Measurements from ENCODE around the gene ABCC9. TPM values are rescaled to one million over a fixed set of nuclear protein-coding genes. Genes with fewer than 3 reads are reported as not detected.
"Not testable (repeated sequence)": the region's sequence is repeated elsewhere in the genome, so short reads cannot be mapped to it uniquely, and the experiment has no call there.

ABCC9 gene
- total RNA-seq, 1 experiment from 2014 or later, result not detected

DNA sequence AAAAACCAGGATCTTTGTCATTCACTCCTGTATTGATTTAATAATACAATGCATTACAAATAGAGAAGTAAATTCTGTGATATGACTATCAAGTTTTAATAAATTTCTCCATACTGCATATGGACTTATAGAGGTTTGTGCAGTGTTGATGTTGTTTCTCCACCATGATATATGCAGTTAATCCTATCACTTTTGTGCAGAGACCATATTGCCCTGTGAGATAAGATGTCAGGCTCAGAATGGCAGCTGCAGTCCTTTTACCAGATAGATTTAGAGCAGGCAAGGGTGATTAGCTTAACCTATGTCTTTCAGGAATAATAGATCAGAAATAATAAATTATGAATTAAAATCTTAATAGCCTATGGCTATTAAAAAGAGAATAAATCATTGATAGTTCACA, 128.1 kb downstream of the ABCC9 start:
- Histone ChIP-seq H3K23ac (ENCODE audit: insufficient read length, low read depth, low read length) (no peak overlapping the region), H3K18ac (ENCODE audit: insufficient read length, low read depth, low read length) (no peak overlapping the region), H3K27ac (ENCODE audit: insufficient read length, low read depth, low read length) (no peak overlapping the region), H3K27me3 (ENCODE audit: insufficient read depth, low read length) (no peaks in the 10 kb centered on the region), H3K4me2 (ENCODE audit: insufficient read depth, insufficient read length, low read length) (no peak overlapping the region), H2AFZ (ENCODE audit: low read length) (no peak overlapping the region), H2BK5ac (ENCODE audit: insufficient read length, low read length) (no peak overlapping the region), H2BK120ac (ENCODE audit: low read depth, low read length, poor library complexity, severe bottlenecking) (no peak overlapping the region), H3T11ph (ENCODE audit: low read length) (no peak overlapping the region), H4K8ac (replicated peaks; ENCODE audit: insufficient read length, low read depth, low read length) (no peak overlapping the region), H4K91ac (ENCODE audit: insufficient read length, low read depth, low read length) (no peak overlapping the region), H4K20me1 (ENCODE audit: control insufficient read depth, insufficient read depth, insufficient read length) (no peaks in the 10 kb centered on the region), H3K9ac (ENCODE audit: extremely low read depth, insufficient read length, low read length) (no peak overlapping the region), H3K9me3 (ENCODE audit: control insufficient read depth, low read depth, low read length) (no peaks in the 10 kb centered on the region), H3K14ac (ENCODE audit: insufficient read depth, low read length) (no peak overlapping the region), H2BK12ac (ENCODE audit: insufficient read length, low read depth, low read length) (no peak overlapping the region), H3K79me1 (ENCODE audit: insufficient read depth, low read depth, low read length, poor library complexity, severe bottlenecking) (no peaks in the 10 kb centered on the region), H3K4me1 (ENCODE audit: insufficient read depth, low read length) (no peaks in the 10 kb centered on the region), H3K56ac (ENCODE audit: insufficient read length, low read depth, low read length) (no peak overlapping the region), H3K23me2 (ENCODE audit: insufficient read length, low read depth, low read length, poor library complexity, severe bottlenecking) (no peaks in the 10 kb centered on the region), H2AK5ac (ENCODE audit: insufficient read length, low read length) (no peak overlapping the region), H4K5ac (ENCODE audit: insufficient read length, low read depth, low read length) (no peak overlapping the region), H3K4ac (ENCODE audit: low read depth, low read length) (no peak overlapping the region), H2BK20ac (ENCODE audit: low read depth, low read length, poor library complexity, severe bottlenecking) (no peak overlapping the region), H3K79me2 (ENCODE audit: insufficient read depth, low read length) (no peaks in the 10 kb centered on the region), H2BK15ac (ENCODE audit: low read depth, low read length) (no peak overlapping the region)
- no peak overlapping the region for H3K27ac Mint-ChIP-seq
- no peak overlapping the region for H3K4me3 Mint-ChIP-seq
- DNase-seq, result no peak
- no peaks in the 10 kb centered on the region for H3K27me3 Mint-ChIP-seq (ENCODE audit: low read depth)
- TF ChIP-seq, protein P1, sequence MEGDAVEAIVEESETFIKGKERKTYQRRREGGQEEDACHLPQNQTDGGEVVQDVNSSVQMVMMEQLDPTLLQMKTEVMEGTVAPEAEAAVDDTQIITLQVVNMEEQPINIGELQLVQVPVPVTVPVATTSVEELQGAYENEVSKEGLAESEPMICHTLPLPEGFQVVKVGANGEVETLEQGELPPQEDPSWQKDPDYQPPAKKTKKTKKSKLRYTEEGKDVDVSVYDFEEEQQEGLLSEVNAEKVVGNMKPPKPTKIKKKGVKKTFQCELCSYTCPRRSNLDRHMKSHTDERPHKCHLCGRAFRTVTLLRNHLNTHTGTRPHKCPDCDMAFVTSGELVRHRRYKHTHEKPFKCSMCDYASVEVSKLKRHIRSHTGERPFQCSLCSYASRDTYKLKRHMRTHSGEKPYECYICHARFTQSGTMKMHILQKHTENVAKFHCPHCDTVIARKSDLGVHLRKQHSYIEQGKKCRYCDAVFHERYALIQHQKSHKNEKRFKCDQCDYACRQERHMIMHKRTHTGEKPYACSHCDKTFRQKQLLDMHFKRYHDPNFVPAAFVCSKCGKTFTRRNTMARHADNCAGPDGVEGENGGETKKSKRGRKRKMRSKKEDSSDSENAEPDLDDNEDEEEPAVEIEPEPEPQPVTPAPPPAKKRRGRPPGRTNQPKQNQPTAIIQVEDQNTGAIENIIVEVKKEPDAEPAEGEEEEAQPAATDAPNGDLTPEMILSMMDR (conservative IDR thresholded peaks at IDR 0.05), result no peak
- no peaks in the 10 kb centered on the region; a peak in 1 of 5 replicates for H3K9me3 Mint-ChIP-seq
- H3K36me3 Mint-ChIP-seq (ENCODE audit: insufficient read depth in 1 of 3, low read depth in 3 of 3), result no peaks in the 10 kb centered on the region
- no peaks in the 10 kb centered on the region for H3K4me1 Mint-ChIP-seq

DNA sequence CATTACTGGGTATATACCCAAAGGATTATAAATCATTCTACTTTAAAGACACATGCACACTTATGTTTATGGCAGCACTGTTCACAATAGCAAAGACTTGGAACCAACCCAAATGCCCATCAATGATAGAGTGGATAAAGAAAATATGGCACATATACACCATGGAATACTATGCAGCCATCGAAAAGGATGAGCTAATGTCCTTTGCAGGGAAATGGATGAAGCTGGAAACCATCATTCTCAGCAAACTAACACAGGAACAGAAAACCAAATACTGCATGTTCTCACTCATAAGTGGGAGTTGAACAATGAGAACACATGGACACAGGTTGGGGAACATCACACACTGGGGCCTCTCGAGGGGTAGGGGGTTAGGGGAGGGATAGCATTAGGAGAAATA, 128.9 kb downstream of the ABCC9 start:
- H3K36me3 Mint-ChIP-seq (ENCODE audit: insufficient read depth in 1 of 3, low read depth in 3 of 3); H3K4ac ChIP-seq (ENCODE audit: low read depth, low read length); H2AFZ ChIP-seq (ENCODE audit: low read length); H2BK15ac ChIP-seq (ENCODE audit: low read depth, low read length); H3K27ac Mint-ChIP-seq; H3T11ph ChIP-seq (ENCODE audit: low read length); H3K4me2 ChIP-seq (ENCODE audit: insufficient read depth, insufficient read length, low read length); H2BK20ac ChIP-seq (ENCODE audit: low read depth, low read length, poor library complexity, severe bottlenecking); H3K9me3 Mint-ChIP-seq; H3K27ac ChIP-seq (ENCODE audit: insufficient read length, low read depth, low read length); H4K20me1 ChIP-seq (ENCODE audit: control insufficient read depth, insufficient read depth, insufficient read length); H4K5ac ChIP-seq (ENCODE audit: insufficient read length, low read depth, low read length); H3K18ac ChIP-seq (ENCODE audit: insufficient read length, low read depth, low read length); H3K9ac ChIP-seq (ENCODE audit: extremely low read depth, insufficient read length, low read length); H3K79me1 ChIP-seq (ENCODE audit: insufficient read depth, low read depth, low read length, poor library complexity, severe bottlenecking); H3K27me3 Mint-ChIP-seq (ENCODE audit: low read depth); H2BK120ac ChIP-seq (ENCODE audit: low read depth, low read length, poor library complexity, severe bottlenecking); H3K23me2 ChIP-seq (ENCODE audit: insufficient read length, low read depth, low read length, poor library complexity, severe bottlenecking); H3K27me3 ChIP-seq (ENCODE audit: insufficient read depth, low read length); H3K4me1 ChIP-seq (ENCODE audit: insufficient read depth, low read length); H3K9me3 ChIP-seq (ENCODE audit: control insufficient read depth, low read depth, low read length); DNase-seq; H3K4me3 Mint-ChIP-seq; H3K14ac ChIP-seq (ENCODE audit: insufficient read depth, low read length); H2AK5ac ChIP-seq (ENCODE audit: insufficient read length, low read length); H3K4me1 Mint-ChIP-seq; H3K23ac ChIP-seq (ENCODE audit: insufficient read length, low read depth, low read length); H2BK5ac ChIP-seq (ENCODE audit: insufficient read length, low read length); H4K91ac ChIP-seq (ENCODE audit: insufficient read length, low read depth, low read length); H4K8ac ChIP-seq (replicated peaks; ENCODE audit: insufficient read length, low read depth, low read length); H3K79me2 ChIP-seq (ENCODE audit: insufficient read depth, low read length); H2BK12ac ChIP-seq (ENCODE audit: insufficient read length, low read depth, low read length); H3K56ac ChIP-seq (ENCODE audit: insufficient read length, low read depth, low read length): not testable (repeated sequence)
- no CpG with 5 or more reads among the region's 2 CpGs for WGBS (ENCODE audit: extremely low coverage, insufficient read length, low lambda C conversion rate)

All from H9 (cell line).